IMR-90 (cell line): ENCODE measurements around the gene AGBL2. TPM values are rescaled to one million over a fixed set of nuclear protein-coding genes. Genes with fewer than 3 reads are reported as not detected.

ENCODE experiments used
- ATAC-seq: fragments of 200-7000 bp; cut with Tn5 transposase; 2 replicates; pipeline ENCODE4 v1.9.1; 2020; ENCODE audit warnings: low read depth, mild to moderate bottlenecking, moderate library complexity
- BruUV-seq: library from RNA; stranded (reverse); fragments of 400-500 nt; replicated peaks from 2 replicates; lab custom pipeline; 2021; lab: Mats Ljungman, UMichigan
- CTCF ChIA-PET: fragments of 300-600 bp; formaldehyde crosslinking; extraction: SDS; loops from one replicate; lab custom pipeline; 2021; ENCODE audit warnings: antibody characterized with exemption; lab: Yijun Ruan, JAX
- POLR2A ChIA-PET: fragments of 300-600 bp; sonication (Branson Sonifier 250); formaldehyde crosslinking; loops from one replicate; lab custom pipeline; 2022; ENCODE audit warnings: antibody characterized with exemption; ENCODE audit not compliant: unreplicated experiment; lab: Charles Lee
- DNase-seq: peaks from one replicate; pipeline ENCODE4 v3.0.0; 2013
- H2AFZ ChIP-seq: replicated peaks from 2 replicates; pipeline ENCODE3; 2013; ENCODE audit warnings: low read length, mild to moderate bottlenecking; ENCODE audit not compliant: poor library complexity
- H2AK5ac ChIP-seq: 2 replicates; pipeline ENCODE4 v1.6.1; 2013; ENCODE audit warnings: low read depth, low read length, inconsistent platforms
- H2AK9ac ChIP-seq: replicated peaks from 2 replicates; pipeline ENCODE3; 2013; ENCODE audit warnings: mild to moderate bottlenecking, low read depth, low read length, moderate library complexity; ENCODE audit not compliant: poor library complexity
- H2BK120ac ChIP-seq: 2 replicates; pipeline ENCODE4 v1.6.1; 2013; ENCODE audit warnings: low read depth, low read length, inconsistent platforms
- H2BK15ac ChIP-seq: 3 replicates; pipeline ENCODE4 v1.6.1; 2013; ENCODE audit warnings: low read depth, low read length, inconsistent platforms
- H2BK20ac ChIP-seq: 2 replicates; pipeline ENCODE4 v1.6.1; 2013; ENCODE audit warnings: low read depth, mild to moderate bottlenecking, inconsistent platforms, low read length, moderate library complexity
- H2BK5ac ChIP-seq: 2 replicates; pipeline ENCODE4 v1.6.1; 2013; ENCODE audit warnings: mild to moderate bottlenecking, low read depth, low read length, inconsistent platforms; ENCODE audit not compliant: poor library complexity, severe bottlenecking
- H3K14ac ChIP-seq: replicated peaks from 2 replicates; pipeline ENCODE4 v1.6.1; 2013; ENCODE audit warnings: low read depth, low read length, inconsistent platforms
- H3K18ac ChIP-seq: 2 replicates; pipeline ENCODE4 v1.6.1; 2013; ENCODE audit warnings: low read depth, low read length, control low read depth
- H3K23ac ChIP-seq: 2 replicates; pipeline ENCODE4 v1.6.1; 2013; ENCODE audit warnings: low read depth, low read length, inconsistent platforms
- H3K27ac ChIP-seq: 2 replicates; pipeline ENCODE4 v1.5.1; 2013; ENCODE audit warnings: mild to moderate bottlenecking, control low read depth, low read length; ENCODE audit not compliant: insufficient read depth
- H3K27me3 ChIP-seq: 2 replicates; pipeline ENCODE4 v1.6.1; 2013; ENCODE audit warnings: low read length; ENCODE audit not compliant: control insufficient read depth, insufficient read depth
- H3K36me3 ChIP-seq: 2 replicates; pipeline ENCODE4 v1.6.1; 2013; ENCODE audit warnings: low read length, mixed read lengths; ENCODE audit not compliant: control insufficient read depth, insufficient read depth
- H3K4ac ChIP-seq: 2 replicates; pipeline ENCODE4 v1.6.1; 2013; ENCODE audit warnings: low read depth, low read length, inconsistent platforms
- H3K4me1 ChIP-seq: 2 replicates; pipeline ENCODE4 v1.6.1; 2013; ENCODE audit warnings: low read length, mixed read lengths; ENCODE audit not compliant: control insufficient read depth, insufficient read depth
- H3K4me2 ChIP-seq: 2 replicates; pipeline ENCODE4 v1.6.1; 2013; ENCODE audit warnings: low read depth, mild to moderate bottlenecking, control low read depth, low read length, moderate library complexity
- H3K4me3 ChIP-seq: 2 replicates; pipeline ENCODE4 v1.5.1; 2013; ENCODE audit warnings: low read depth, mild to moderate bottlenecking, control low read depth, low read length, moderate library complexity; ENCODE audit not compliant: insufficient read depth
- H3K56ac ChIP-seq: 2 replicates; pipeline ENCODE4 v1.6.1; 2013; ENCODE audit warnings: low read length, inconsistent platforms; ENCODE audit not compliant: insufficient read depth; ENCODE audit errors: extremely low read depth
- H3K79me1 ChIP-seq, 2 experiments: 2 replicates each; pipeline ENCODE4 v1.6.1; 2013; ENCODE audit warnings: low read length in 2 of 2, inconsistent platforms in 1 of 2, low read depth in 1 of 2
- H3K9ac ChIP-seq: 2 replicates; pipeline ENCODE4 v1.6.1; 2013; ENCODE audit warnings: low read depth, low read length, control low read depth
- H3K9me1 ChIP-seq: 2 replicates; pipeline ENCODE4 v1.6.1; 2013; ENCODE audit warnings: low read length, inconsistent platforms; ENCODE audit not compliant: insufficient read depth
- H3K9me3 ChIP-seq: 2 replicates; pipeline ENCODE4 v1.6.1; 2013; ENCODE audit warnings: low read length; ENCODE audit not compliant: control insufficient read depth, insufficient read depth
- H4K20me1 ChIP-seq: 2 replicates; pipeline ENCODE4 v1.6.1; 2013; ENCODE audit warnings: low read length, inconsistent platforms; ENCODE audit not compliant: insufficient read depth
- H4K5ac ChIP-seq: 2 replicates; pipeline ENCODE4 v1.6.1; 2013; ENCODE audit warnings: mild to moderate bottlenecking, low read depth, low read length, control low read depth
- H4K8ac ChIP-seq, 2 experiments: 2 replicates each; pipeline ENCODE4 v1.6.1; 2013; ENCODE audit warnings: low read depth in 2 of 2, low read length in 2 of 2, control low read depth in 1 of 2, inconsistent platforms in 1 of 2
- H4K91ac ChIP-seq: 2 replicates; pipeline ENCODE4 v1.6.1; 2013; ENCODE audit warnings: low read depth, low read length, inconsistent platforms; ENCODE audit not compliant: insufficient read depth
- BHLHE40 ChIP-seq: fragments of 150-350 bp; IDR thresholded peaks from 2 replicates; pipeline ENCODE4 v1.6.1; 2016; ENCODE audit warnings: mild to moderate bottlenecking, low read depth, low read length
- CEBPB ChIP-seq: IDR thresholded peaks from 2 replicates; pipeline ENCODE4 v1.6.1; 2012; ENCODE audit warnings: low read depth, low read length, improper control_type of control experiment
- CTCF ChIP-seq: conservative IDR thresholded peaks from 2 replicates; pipeline ENCODE4 v1.5.1; 2012; ENCODE audit warnings: mild to moderate bottlenecking, low read depth, low read length, improper control_type of control experiment
- FOS ChIP-seq: fragments of 150-350 bp; IDR thresholded peaks from 2 replicates; pipeline ENCODE4 v1.6.1; 2016; ENCODE audit warnings: low read depth, low read length
- MAZ ChIP-seq: IDR thresholded peaks from 2 replicates; pipeline ENCODE4 v1.6.1; 2012; ENCODE audit warnings: low read depth, mild to moderate bottlenecking, low read length, improper control_type of control experiment, moderate library complexity, borderline replicate concordance
- MXI1 ChIP-seq: IDR thresholded peaks from 2 replicates; pipeline ENCODE4 v1.6.1; 2012; ENCODE audit warnings: low read depth, mild to moderate bottlenecking, low read length, moderate library complexity, borderline replicate concordance
- NFE2L2 ChIP-seq: fragments of 150-350 bp; IDR thresholded peaks from 2 replicates; pipeline ENCODE4 v1.6.1; 2016; ENCODE audit warnings: low read depth, mild to moderate bottlenecking, low read length
- POLR2A ChIP-seq: IDR thresholded peaks from 2 replicates; pipeline ENCODE4 v1.6.1; 2012; ENCODE audit warnings: mild to moderate bottlenecking, low read depth, low read length
- RAD21 ChIP-seq: IDR thresholded peaks from 2 replicates; pipeline ENCODE4 v1.6.1; 2012; ENCODE audit warnings: low read length, improper control_type of control experiment
- RCOR1 ChIP-seq: IDR thresholded peaks from 2 replicates; pipeline ENCODE4 v1.6.1; 2012; ENCODE audit warnings: mild to moderate bottlenecking, low read length, improper control_type of control experiment; ENCODE audit not compliant: insufficient replicate concordance
- RFX5 ChIP-seq: IDR thresholded peaks from 2 replicates; pipeline ENCODE4 v1.8.0; 2012; ENCODE audit warnings: low read depth, mild to moderate bottlenecking, low read length, moderate library complexity
- SMC3 ChIP-seq: fragments of 150-350 bp; IDR thresholded peaks from 2 replicates; pipeline ENCODE4 v1.6.1; 2016; ENCODE audit warnings: low read depth, mild to moderate bottlenecking, antibody characterized with exemption, low read length, moderate library complexity
- WGBS, 2 experiments: methylation state at CpG; one replicate each; pipeline versions ENCODE4 v1.1.5 to v1.1.7; 2013; ENCODE audit warnings: missing lambda C conversion rate in 2 of 2; ENCODE audit not compliant: insufficient read length in 1 of 2; ENCODE audit errors: extremely low coverage in 2 of 2; 5-methylcytosine and 5-hydroxymethylcytosine counted together
- dilution Hi-C: fragments of 300-500 bp; cut with HindIII; formaldehyde crosslinking; loops from one replicate; pipeline ENCODE4 v1.14.3; 2018; ENCODE audit warnings: low sequenced_read_pairs; ENCODE audit not compliant: unreplicated experiment
- in situ Hi-C: fragments of 300-500 bp; cut with MboI; formaldehyde crosslinking; loops from 3 replicates; pipeline ENCODE4 v1.14.3; 2019; ENCODE audit warnings: low sequenced_read_pairs, inconsistent platforms, mixed read lengths
- intact Hi-C: fragments of 100-400 bp; cut with micrococcal nuclease; formaldehyde crosslinking; loops from 2 replicates; pipeline ENCODE4 v1.10.0; 2022
- polyA plus RNA-seq, 3 experiments: library from polyadenylated mRNA; depleted of rRNA; stranded (reverse); fragments of >200 nt; gene quantifications; 2 replicates each; pipeline ENCODE4 v1.2.3, GENCODE V29; 2012; ENCODE audit warnings: low replicate concordance in 1 of 3
- total RNA-seq: library from RNA; depleted of rRNA; stranded (reverse); fragments of >200 nt; gene quantifications from 2 replicates; pipeline ENCODE4 v1.2.3, GENCODE V29; 2012
- TF ChIP-seq, protein P1 (sequence below): fragments of 150-350 bp; IDR thresholded peaks from 2 replicates; pipeline ENCODE4 v1.6.1; 2017; ENCODE audit warnings: mild to moderate bottlenecking, antibody characterized with exemption, low read length, low read depth
- TF ChIP-seq, protein P2 (sequence below): fragments of 150-350 bp; IDR thresholded peaks from 2 replicates; pipeline ENCODE4 v1.6.1; 2016; ENCODE audit warnings: low read depth, mild to moderate bottlenecking, low read length, moderate library complexity, borderline replicate concordance

The AGBL2 gene
- total and polyA plus RNA-seq, 2 of the 4 experiments (the other 2 are of a cell fraction), result 0.36 to 1.2 TPM

- no peak overlapping the region for H3K23ac ChIP-seq
- no peak overlapping the region for H3K14ac ChIP-seq
- H3K56ac ChIP-seq, result no peak overlapping the region
- no peaks in the 10 kb centered on the region for H4K20me1 ChIP-seq
- intact Hi-C loops, result no loop called here
- TF ChIP-seq MAZ, result no peak
- TF ChIP-seq, protein P1, sequence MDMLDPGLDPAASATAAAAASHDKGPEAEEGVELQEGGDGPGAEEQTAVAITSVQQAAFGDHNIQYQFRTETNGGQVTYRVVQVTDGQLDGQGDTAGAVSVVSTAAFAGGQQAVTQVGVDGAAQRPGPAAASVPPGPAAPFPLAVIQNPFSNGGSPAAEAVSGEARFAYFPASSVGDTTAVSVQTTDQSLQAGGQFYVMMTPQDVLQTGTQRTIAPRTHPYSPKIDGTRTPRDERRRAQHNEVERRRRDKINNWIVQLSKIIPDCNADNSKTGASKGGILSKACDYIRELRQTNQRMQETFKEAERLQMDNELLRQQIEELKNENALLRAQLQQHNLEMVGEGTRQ, result no peak
- TF ChIP-seq MXI1, result no peak
- TF ChIP-seq RCOR1, result no peak
- TF ChIP-seq RAD21, result no peak
- no peak for TF ChIP-seq CEBPB
- no peak for TF ChIP-seq NFE2L2
- TF ChIP-seq BHLHE40, result no peak
- TF ChIP-seq, protein P2, sequence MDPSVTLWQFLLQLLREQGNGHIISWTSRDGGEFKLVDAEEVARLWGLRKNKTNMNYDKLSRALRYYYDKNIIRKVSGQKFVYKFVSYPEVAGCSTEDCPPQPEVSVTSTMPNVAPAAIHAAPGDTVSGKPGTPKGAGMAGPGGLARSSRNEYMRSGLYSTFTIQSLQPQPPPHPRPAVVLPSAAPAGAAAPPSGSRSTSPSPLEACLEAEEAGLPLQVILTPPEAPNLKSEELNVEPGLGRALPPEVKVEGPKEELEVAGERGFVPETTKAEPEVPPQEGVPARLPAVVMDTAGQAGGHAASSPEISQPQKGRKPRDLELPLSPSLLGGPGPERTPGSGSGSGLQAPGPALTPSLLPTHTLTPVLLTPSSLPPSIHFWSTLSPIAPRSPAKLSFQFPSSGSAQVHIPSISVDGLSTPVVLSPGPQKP, result no peak
- no peak for TF ChIP-seq SMC3
- TF ChIP-seq FOS, result no peak
- TF ChIP-seq CTCF, result no peak
- no peak for TF ChIP-seq POLR2A
- no peak for TF ChIP-seq RFX5
- no peaks in the 10 kb centered on the region for H3K4me1 ChIP-seq
- H3K9ac ChIP-seq, result no peak overlapping the region
- no peak overlapping the region for H3K4me2 ChIP-seq
- H4K5ac ChIP-seq, result no peak overlapping the region
- WGBS, 2 experiments, result no CpG with 5 or more reads among the region's 4 CpGs
- H4K91ac ChIP-seq, result no peak overlapping the region
- no peak overlapping the region for H3K4ac ChIP-seq
- no peaks in the 10 kb centered on the region for H3K36me3 ChIP-seq
- H2BK20ac ChIP-seq, result no peak overlapping the region
- no peak overlapping the region for H3K18ac ChIP-seq
- H3K9me1 ChIP-seq, result no peaks in the 10 kb centered on the region
- H2BK15ac ChIP-seq, result no peak overlapping the region
- POLR2A ChIA-PET, result no interaction called here
- H2BK5ac ChIP-seq, result no peak overlapping the region
- no peak overlapping the region for H2BK120ac ChIP-seq
- in situ Hi-C loops, result no loop called here
- BruUV-seq, result no TSS peak
- H3K27ac ChIP-seq, result no peak overlapping the region
- ATAC-seq (peak; percentile 48), DNase-seq (peak; percentile 26)
- H2AFZ ChIP-seq, result no peak overlapping the region
- no peak overlapping the region for H4K8ac ChIP-seq
- peaks cover 5% of the 10 kb centered on the region for H3K27me3 ChIP-seq
- no peak overlapping the region for H3K4me3 ChIP-seq
- no peak overlapping the region for H2AK5ac ChIP-seq
- no peaks in the 10 kb centered on the region for H3K79me1 ChIP-seq
- dilution Hi-C loops, result no loop called here
- CTCF ChIA-PET, result no interaction called here
- H2AK9ac ChIP-seq, result no peak overlapping the region
- no peaks in the 10 kb centered on the region for H3K9me3 ChIP-seq
Observed at GRCh38 chr11:47659276-47659675, 55.9 kb downstream of the AGBL2 start.
